K562 (cell line): ENCODE data around the gene OCIAD1. TPM values are rescaled to one million over a fixed set of nuclear protein-coding genes. Genes with fewer than 3 reads are reported as not detected.
A peak's percentile ranks its signal among the peaks of the same experiment; 100 is the strongest.

Experiments
- ATAC-seq: fragments of 200-7000 bp; cut with Tn5 transposase; 3 replicates; pipeline ENCODE4 v1.9.1; 2020; ENCODE audit warnings: moderate library complexity
- BruUV-seq: library from RNA; stranded (reverse); fragments of 400-500 nt; replicated peaks from 2 replicates; lab custom pipeline; 2021; lab: Mats Ljungman, UMichigan
- CTCF ChIA-PET: fragments of 300-600 bp; formaldehyde crosslinking; extraction: SDS; loops from one replicate; lab custom pipeline; 2021; ENCODE audit warnings: low intra/inter-chr PET ratio; lab: Yijun Ruan, JAX
- POLR2A ChIA-PET: fragments of 300-600, 350-650 bp; sonication (Branson Sonifier 250); formaldehyde crosslinking; extraction: SDS; loops from one replicate; lab custom pipeline; 2021; ENCODE audit warnings: antibody characterized with exemption, inconsistent platforms; lab: Yijun Ruan, JAX
- DNase-seq, 4 experiments: peaks; one replicate each; pipeline versions ENCODE4 v3.0.0 to v3.0.0-alpha.2; 2011 to 2018; ENCODE audit warnings: low spot score in 3 of 4, mixed read lengths in 3 of 4; ENCODE audit errors: extremely low read depth in 1 of 4
- FAIRE-seq: peaks from 2 replicates; lab custom pipeline; 2011; peaks lifted over from hg19 to GRCh38; lab: Jason Lieb, UNC
- H2AFZ ChIP-seq: 2 replicates; pipeline ENCODE4 v1.6.0; 2011; ENCODE audit warnings: low read depth, low read length, control low read depth, inconsistent platforms
- H3K27ac ChIP-seq: fragments of 200-600 bp; 3 replicates; pipeline ENCODE4 v1.8.0; 2011; ENCODE audit warnings: low read depth, mild to moderate bottlenecking, control low read depth, inconsistent platforms, low read length, moderate library complexity, mixed read lengths; ENCODE audit errors: extremely low read depth
- H3K27me3 ChIP-seq, 2 experiments: fragments of 300-600 bp in 1 of 2; 2 replicates in 1 of 2; 3 replicates in 1 of 2; pipeline versions ENCODE4 v1.6.0 to v1.8.0; 2011; ENCODE audit warnings: inconsistent platforms in 2 of 2, low read length in 2 of 2, mild to moderate bottlenecking in 1 of 2, mixed read lengths in 1 of 2, moderate library complexity in 1 of 2; ENCODE audit not compliant: control insufficient read depth in 2 of 2, insufficient read depth in 2 of 2
- H3K36me3 ChIP-seq: fragments of 300-600 bp; 3 replicates; pipeline ENCODE4 v1.8.0; 2011; ENCODE audit warnings: mild to moderate bottlenecking, low read length, inconsistent platforms; ENCODE audit not compliant: control insufficient read depth, insufficient read depth
- H3K4me1 ChIP-seq, 2 experiments: fragments of 200-600 bp in 1 of 2; replicated peaks in 1 of 2; 2 replicates in 1 of 2; 3 replicates in 1 of 2; pipeline versions ENCODE4 v1.5.1 to v1.8.0; 2011; ENCODE audit warnings: inconsistent platforms in 2 of 2, low read length in 2 of 2, mild to moderate bottlenecking in 1 of 2, mixed read lengths in 1 of 2, moderate library complexity in 1 of 2; ENCODE audit not compliant: control insufficient read depth in 2 of 2, insufficient read depth in 2 of 2
- H3K4me2 ChIP-seq: 2 replicates; pipeline ENCODE4 v1.6.1; 2011; ENCODE audit warnings: low read length, control low read depth, inconsistent platforms, mixed read lengths; ENCODE audit not compliant: insufficient read depth
- H3K4me3 ChIP-seq: fragments of 200-600 bp; sonication (generic), shearing (Covaris generic); 2 replicates; pipeline ENCODE4 v1.5.1; 2016; ENCODE audit warnings: control low read depth, inconsistent platforms
- H3K79me2 ChIP-seq: fragments of 200-600 bp; 3 replicates; pipeline ENCODE4 v1.8.0; 2011; ENCODE audit warnings: low read length, inconsistent platforms; ENCODE audit not compliant: control insufficient read depth, insufficient read depth
- H3K9ac ChIP-seq, 2 experiments: 2 replicates each; pipeline versions ENCODE4 v1.6.0 to v1.6.1; 2011; ENCODE audit warnings: low read depth in 2 of 2, low read length in 2 of 2, control low read depth in 1 of 2, inconsistent platforms in 1 of 2, mild to moderate bottlenecking in 1 of 2, mixed read lengths in 1 of 2; ENCODE audit not compliant: insufficient read depth in 1 of 2
- H3K9me1 ChIP-seq: one replicate; pipeline ENCODE4 v1.6.0; 2011; ENCODE audit warnings: inconsistent platforms, mild to moderate bottlenecking, low read length, moderate library complexity; ENCODE audit not compliant: control insufficient read depth, insufficient read depth
- H3K9me3 ChIP-seq: replicated peaks from 2 replicates; pipeline ENCODE4 v1.5.1; 2011; ENCODE audit warnings: low read depth, low read length, inconsistent platforms; ENCODE audit not compliant: control insufficient read depth, insufficient read depth
- H4K20me1 ChIP-seq: replicated peaks from 2 replicates; pipeline ENCODE4 v1.6.1; 2011; ENCODE audit warnings: low read length, inconsistent platforms, mixed read lengths; ENCODE audit not compliant: control insufficient read depth, insufficient read depth
- KDM1A ChIP-seq, 2 experiments: fragments of 450-650 bp; IDR thresholded peaks; 2 replicates each; pipeline ENCODE4 v1.6.1; 2016; ENCODE audit warnings: mild to moderate bottlenecking in 2 of 2
- MYBL2 ChIP-seq, 2 experiments: fragments of 450-650 bp in 1 of 2; sonication (generic) in 1 of 2; formaldehyde crosslinking in 1 of 2; IDR thresholded peaks; 2 replicates each; pipeline versions ENCODE4 v1.6.1 to v1.8.1; 2017 to 2022; ENCODE audit warnings: borderline replicate concordance in 1 of 2, inconsistent platforms in 1 of 2, low read depth in 1 of 2, mild to moderate bottlenecking in 1 of 2, missing genetic modification reagents in 1 of 2, moderate library complexity in 1 of 2
- NFE2 ChIP-seq: IDR thresholded peaks from 2 replicates; pipeline ENCODE4 v1.6.1; 2014; ENCODE audit warnings: antibody characterized with exemption, low read depth
- RCOR1 ChIP-seq, 2 experiments: IDR thresholded peaks; 2 replicates each; pipeline ENCODE4 v1.6.1; 2012; ENCODE audit warnings: low read depth in 2 of 2, low read length in 2 of 2, borderline replicate concordance in 1 of 2, improper control_type of control experiment in 1 of 2
- ZNF224 ChIP-seq: sonication (generic); formaldehyde crosslinking; IDR thresholded peaks from 2 replicates; pipeline ENCODE4 v1.8.0; 2022; ENCODE audit warnings: mild to moderate bottlenecking, missing genetic modification reagents
- WGBS: fragments of 100-300 bp; shearing (Covaris generic); methylation state at CpG from one replicate; pipeline ENCODE4 v1.1.6; 2016; ENCODE audit warnings: low coverage, mixed read lengths; ENCODE audit not compliant: insufficient coverage; ENCODE audit errors: missing lambda C conversion rate; 5-methylcytosine and 5-hydroxymethylcytosine counted together
- in situ Hi-C: fragments of 300-500 bp; cut with MboI; formaldehyde crosslinking; loops from 4 replicates; pipeline ENCODE4 v1.15.0; 2018; ENCODE audit warnings: inconsistent platforms, mixed read lengths
- intact Hi-C: fragments of 100-400 bp; cut with micrococcal nuclease; formaldehyde crosslinking; loops from 2 replicates; pipeline ENCODE4 v1.14.2; 2022
- polyA plus RNA-seq, 8 experiments: library from polyadenylated mRNA; depleted of rRNA in 4 of 8; stranded (reverse) in 5 of 8; unstranded in 3 of 8; fragments of >200 nt; fragmentation: Nextera tagmentation in 2 of 8; fragmentation: Illumina TruSeq in 1 of 8; extraction: Ambion mirVana in 2 of 8; extraction: Trizol in 1 of 8; gene quantifications; 2 replicates each; pipeline versions ENCODE4 v1.2.1 to v1.2.3, GENCODE V29; 2011 to 2014; ENCODE audit warnings: inconsistent platforms in 1 of 8, missing spikeins in 1 of 8
- total RNA-seq, 7 experiments: library from RNA; depleted of rRNA in 6 of 7; stranded (reverse); fragments of >200 nt in 6 of 7; fragmentation: Illumina TruSeq in 2 of 7; extraction: Trizol in 2 of 7; gene quantifications; 2 replicates each; pipeline versions ENCODE4 v1.2.1 to v1.2.3, GENCODE V29; 2011 to 2021; ENCODE audit warnings: low replicate concordance in 1 of 7
- TF ChIP-seq, protein P1 (sequence below): fragments of 450-650 bp; IDR thresholded peaks from 2 replicates; pipeline ENCODE4 v1.6.1; 2016; ENCODE audit warnings: low read depth

The OCIAD1 gene
- total and polyA plus RNA-seq, 9 of the 15 experiments (the other 6 are each of a cell fraction or from before 2014, with no cell fraction given), result 99.0 to 358 (median 196) TPM

DNA sequence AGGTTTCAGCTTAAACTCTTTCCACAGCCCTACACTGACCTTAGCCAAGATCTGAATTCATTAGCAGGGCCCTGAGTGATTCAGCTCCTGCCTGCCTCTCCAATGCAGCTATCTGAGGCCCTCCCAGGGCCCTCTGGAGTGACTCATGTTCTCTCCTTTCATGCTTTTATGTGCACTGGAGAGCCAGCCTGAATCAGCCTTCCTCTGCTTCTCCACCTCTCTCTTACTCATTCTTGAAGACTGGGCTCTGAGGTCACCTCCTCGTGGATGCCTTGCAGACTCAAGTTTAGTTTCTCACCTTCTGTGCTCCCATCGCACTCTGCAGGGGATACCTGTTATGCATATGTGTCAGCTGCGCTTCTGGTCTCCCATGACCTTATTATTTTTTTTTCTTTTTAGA lies 78.8 kb downstream of the OCIAD1 start:
- H3K4me1 ChIP-seq, result peaks cover 0 to 6% of the 10 kb centered on the region in 2 experiments; a peak in 2 of 5 replicates
- H3K79me2 ChIP-seq, result no peaks in the 10 kb centered on the region
- peak overlapping the region; percentile 19; the same call in 1 of the 2 replicates for H2AFZ ChIP-seq
- peaks cover 0 to 6% of the 10 kb centered on the region in 2 experiments; a peak in 1 of 5 replicates for H3K27me3 ChIP-seq
- no peak overlapping the region for H3K4me2 ChIP-seq
- intact Hi-C loops, result no loop called here
- H3K36me3 ChIP-seq, result no peaks in the 10 kb centered on the region
- peak in 2 of 4 experiments; percentile 28 to 68 for DNase-seq
- ChIA-PET CTCF (no interaction called here), POLR2A (no interaction called here)
- H3K9me3 ChIP-seq, result no peaks in the 10 kb centered on the region
- peak; percentile 85 for FAIRE-seq
- WGBS, result 24% methylated on average over 3 of the region's 3 CpGs
- H3K4me3 ChIP-seq, result no peak overlapping the region
- peak; percentile 87 for ATAC-seq
- no TSS peak for BruUV-seq
- H4K20me1 ChIP-seq, result no peaks in the 10 kb centered on the region; the same call in 1 of the 2 replicates
- no peaks in the 10 kb centered on the region for H3K9me1 ChIP-seq
- in situ Hi-C loops, result no loop called here
- peak overlapping the region; percentile 50; the same call in 1 of the 3 replicates for H3K27ac ChIP-seq
- H3K9ac ChIP-seq, result no peak overlapping the region
- TF ChIP-seq RCOR1 (IDR thresholded peaks at IDR 0.05; ENCODE audit: borderline replicate concordance in 1 of 2, low read depth in 2 of 2, low read length in 2 of 2) (no peak), NFE2 (peak; percentile 42; the same call in 1 of the 2 replicates), MYBL2 (IDR thresholded peaks at IDR 0.05; ENCODE audit: low read depth) (no peak), MYBL2 (CRISPR knock-in tag; IDR thresholded peaks at IDR 0.05; ENCODE audit: borderline replicate concordance) (no peak), ZNF224 (CRISPR knock-in tag) (no peak), KDM1A (IDR thresholded peaks at IDR 0.05) (no peak)
- TF ChIP-seq, protein P1, sequence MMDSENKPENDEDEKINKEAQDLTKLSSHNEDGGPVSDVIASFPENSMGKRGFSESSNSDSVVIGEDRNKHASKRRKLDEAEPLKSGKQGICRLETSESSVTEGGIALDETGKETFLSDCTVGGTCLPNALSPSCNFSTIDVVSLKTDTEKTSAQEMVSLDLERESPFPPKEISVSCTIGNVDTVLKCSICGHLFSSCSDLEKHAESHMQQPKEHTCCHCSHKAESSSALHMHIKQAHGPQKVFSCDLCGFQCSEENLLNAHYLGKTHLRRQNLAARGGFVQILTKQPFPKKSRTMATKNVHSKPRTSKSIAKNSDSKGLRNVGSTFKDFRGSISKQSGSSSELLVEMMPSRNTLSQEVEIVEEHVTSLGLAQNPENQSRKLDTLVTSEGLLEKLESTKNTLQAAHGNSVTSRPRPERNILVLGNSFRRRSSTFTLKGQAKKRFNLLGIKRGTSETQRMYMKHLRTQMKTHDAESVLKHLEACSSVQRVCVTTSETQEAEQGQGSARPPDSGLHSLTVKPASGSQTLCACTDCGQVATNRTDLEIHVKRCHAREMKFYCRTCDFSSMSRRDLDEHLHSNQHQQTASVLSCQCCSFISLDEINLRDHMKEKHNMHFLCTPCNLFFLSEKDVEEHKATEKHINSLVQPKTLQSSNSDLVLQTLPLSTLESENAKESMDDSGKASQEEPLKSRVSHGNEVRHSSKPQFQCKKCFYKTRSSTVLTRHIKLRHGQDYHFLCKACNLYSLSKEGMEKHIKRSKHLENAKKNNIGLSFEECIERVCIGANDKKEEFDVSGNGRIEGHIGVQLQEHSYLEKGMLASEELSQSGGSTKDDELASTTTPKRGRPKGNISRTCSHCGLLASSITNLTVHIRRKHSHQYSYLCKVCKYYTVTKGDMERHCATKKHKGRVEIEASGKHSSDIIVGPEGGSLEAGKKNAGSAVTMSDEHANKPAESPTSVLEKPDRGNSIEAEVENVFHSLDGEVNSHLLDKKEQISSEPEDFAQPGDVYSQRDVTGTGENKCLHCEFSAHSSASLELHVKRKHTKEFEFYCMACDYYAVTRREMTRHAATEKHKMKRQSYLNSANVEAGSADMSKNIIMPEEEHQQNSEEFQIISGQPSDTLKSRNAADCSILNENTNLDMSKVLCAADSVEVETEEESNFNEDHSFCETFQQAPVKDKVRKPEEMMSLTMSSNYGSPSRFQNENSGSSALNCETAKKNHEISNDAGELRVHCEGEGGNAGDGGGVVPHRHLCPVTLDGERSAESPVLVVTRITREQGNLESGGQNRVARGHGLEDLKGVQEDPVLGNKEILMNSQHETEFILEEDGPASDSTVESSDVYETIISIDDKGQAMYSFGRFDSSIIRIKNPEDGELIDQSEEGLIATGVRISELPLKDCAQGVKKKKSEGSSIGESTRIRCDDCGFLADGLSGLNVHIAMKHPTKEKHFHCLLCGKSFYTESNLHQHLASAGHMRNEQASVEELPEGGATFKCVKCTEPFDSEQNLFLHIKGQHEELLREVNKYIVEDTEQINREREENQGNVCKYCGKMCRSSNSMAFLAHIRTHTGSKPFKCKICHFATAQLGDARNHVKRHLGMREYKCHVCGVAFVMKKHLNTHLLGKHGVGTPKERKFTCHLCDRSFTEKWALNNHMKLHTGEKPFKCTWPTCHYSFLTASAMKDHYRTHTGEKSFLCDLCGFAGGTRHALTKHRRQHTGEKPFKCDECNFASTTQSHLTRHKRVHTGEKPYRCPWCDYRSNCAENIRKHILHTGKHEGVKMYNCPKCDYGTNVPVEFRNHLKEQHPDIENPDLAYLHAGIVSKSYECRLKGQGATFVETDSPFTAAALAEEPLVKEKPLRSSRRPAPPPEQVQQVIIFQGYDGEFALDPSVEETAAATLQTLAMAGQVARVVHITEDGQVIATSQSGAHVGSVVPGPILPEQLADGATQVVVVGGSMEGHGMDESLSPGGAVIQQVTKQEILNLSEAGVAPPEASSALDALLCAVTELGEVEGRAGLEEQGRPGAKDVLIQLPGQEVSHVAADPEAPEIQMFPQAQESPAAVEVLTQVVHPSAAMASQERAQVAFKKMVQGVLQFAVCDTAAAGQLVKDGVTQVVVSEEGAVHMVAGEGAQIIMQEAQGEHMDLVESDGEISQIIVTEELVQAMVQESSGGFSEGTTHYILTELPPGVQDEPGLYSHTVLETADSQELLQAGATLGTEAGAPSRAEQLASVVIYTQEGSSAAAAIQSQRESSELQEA, result no peak
